AG09309 (cell line): ENCODE results near the gene MRPL38.

Experiments used
- DNase-seq: peaks from one replicate; pipeline ENCODE4 v3.0.0-alpha.2; 2010; ENCODE audit warnings: low read depth
- H3K4me3 ChIP-seq: 2 replicates; pipeline ENCODE4 v1.5.1; 2011; ENCODE audit warnings: mild to moderate bottlenecking, low read depth, low read length, moderate library complexity; ENCODE audit not compliant: control insufficient read depth
- TF ChIP-seq, protein P1 (sequence below): IDR thresholded peaks from 2 replicates; pipeline ENCODE4 v1.5.1; 2011; ENCODE audit warnings: mild to moderate bottlenecking, low read depth, low read length, inconsistent platforms; ENCODE audit not compliant: insufficient read depth, control insufficient read depth; ENCODE audit errors: missing control alignments

Gene MRPL38

DNA sequence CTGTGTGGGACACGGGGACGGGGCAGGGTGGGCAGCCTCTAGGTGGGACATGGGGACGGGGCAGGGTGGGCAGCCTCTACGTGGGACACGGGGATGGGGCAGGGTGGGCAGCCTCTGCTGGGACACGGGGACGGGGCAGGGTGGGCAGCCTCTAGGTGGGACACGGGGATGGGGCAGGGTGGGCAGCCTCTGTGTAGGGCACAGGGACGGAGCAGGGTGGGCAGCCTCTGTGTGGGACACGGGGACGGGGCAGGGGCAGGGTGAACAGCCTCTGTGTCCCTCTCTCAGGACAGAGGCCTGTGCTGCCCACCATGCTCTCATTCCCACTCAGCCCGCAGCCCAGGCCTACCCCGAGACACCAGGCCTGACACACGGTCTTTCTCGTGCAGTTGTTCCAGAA is 16.9 kb upstream of the MRPL38 start:
- no peak for DNase-seq
- TF ChIP-seq, protein P1, sequence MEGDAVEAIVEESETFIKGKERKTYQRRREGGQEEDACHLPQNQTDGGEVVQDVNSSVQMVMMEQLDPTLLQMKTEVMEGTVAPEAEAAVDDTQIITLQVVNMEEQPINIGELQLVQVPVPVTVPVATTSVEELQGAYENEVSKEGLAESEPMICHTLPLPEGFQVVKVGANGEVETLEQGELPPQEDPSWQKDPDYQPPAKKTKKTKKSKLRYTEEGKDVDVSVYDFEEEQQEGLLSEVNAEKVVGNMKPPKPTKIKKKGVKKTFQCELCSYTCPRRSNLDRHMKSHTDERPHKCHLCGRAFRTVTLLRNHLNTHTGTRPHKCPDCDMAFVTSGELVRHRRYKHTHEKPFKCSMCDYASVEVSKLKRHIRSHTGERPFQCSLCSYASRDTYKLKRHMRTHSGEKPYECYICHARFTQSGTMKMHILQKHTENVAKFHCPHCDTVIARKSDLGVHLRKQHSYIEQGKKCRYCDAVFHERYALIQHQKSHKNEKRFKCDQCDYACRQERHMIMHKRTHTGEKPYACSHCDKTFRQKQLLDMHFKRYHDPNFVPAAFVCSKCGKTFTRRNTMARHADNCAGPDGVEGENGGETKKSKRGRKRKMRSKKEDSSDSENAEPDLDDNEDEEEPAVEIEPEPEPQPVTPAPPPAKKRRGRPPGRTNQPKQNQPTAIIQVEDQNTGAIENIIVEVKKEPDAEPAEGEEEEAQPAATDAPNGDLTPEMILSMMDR: no peak

DNA sequence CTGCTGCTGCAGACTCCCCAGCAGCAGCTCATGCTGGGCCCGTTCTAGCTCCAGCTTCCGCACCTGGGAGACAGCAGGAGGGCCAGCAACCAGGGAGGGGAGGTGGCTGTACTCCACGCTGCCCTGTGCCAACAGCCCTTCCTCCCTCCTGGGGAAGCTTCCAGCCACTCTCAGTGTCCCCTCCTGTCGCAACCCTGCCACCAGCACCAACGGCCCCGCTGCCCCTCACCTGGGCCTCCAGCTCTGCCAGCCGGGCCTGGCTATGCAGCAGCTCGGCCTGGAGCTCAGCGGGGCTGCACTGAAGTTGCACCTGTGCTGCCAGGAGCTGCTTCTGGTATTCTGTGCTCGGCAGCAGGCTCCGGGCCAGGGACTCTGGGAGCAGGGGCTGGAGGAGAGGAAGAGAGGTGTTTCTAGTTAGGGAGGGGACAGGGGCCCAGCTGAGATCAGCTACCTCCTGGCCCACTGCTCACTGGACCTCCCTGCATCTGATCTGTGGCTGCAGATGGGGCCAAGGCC is 15.4 kb upstream of the MRPL38 start:
- no peak for DNase-seq
- TF ChIP-seq, protein P1: no peak
- no peak overlapping the region for H3K4me3 ChIP-seq

More for the DNA sequence above, 16.9 kb upstream of the MRPL38 start:
- H3K4me3 ChIP-seq: no peak overlapping the region

DNA sequence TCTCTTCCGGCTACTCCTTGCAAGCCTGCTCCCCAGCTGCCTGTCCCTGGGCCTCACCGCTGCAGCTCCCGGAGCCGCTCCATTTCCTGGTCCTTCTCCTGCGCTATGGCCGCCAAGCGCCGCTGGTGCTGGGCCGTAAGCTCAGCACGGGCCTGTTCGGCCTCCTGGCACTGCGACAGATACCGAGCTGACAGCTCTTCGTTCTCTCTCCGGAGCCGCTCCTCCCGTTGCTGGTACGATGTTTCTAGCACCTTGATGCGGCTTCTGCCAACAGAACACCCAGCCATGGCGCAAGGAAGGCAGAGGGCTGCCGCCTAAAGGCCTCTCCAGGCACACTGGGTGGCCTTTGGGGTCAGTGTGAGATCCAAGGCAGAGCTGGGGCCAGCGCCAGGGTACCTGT is 14.9 kb upstream of the MRPL38 start:
- TF ChIP-seq, protein P1: no peak
- H3K4me3 ChIP-seq: no peak overlapping the region
- DNase-seq: no peak

DNA sequence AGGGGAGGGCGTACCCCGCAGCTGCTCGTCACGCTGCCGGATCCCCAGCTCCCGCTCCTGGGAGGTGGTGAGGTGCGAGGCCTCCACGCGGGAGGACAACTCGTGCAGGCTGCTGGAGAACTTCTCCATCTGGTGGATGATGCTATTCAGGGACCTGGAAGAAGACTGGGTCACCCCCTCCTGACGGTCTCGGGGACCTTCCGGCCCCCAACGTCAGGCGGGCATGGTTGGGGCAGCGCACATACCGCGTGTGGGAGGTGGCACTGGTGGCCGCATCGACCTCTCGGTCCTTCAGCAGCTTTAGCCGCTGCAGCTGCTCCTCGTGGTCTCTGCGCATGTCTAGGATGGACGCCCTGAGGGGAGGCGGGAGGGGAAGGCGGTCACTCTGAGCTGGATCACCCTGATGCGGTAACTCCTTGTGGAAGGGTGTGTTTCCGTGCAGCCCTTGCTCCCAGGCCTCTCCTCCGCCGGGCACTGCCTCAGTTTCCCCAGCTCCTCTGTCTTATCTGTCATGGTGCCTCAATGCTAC is 13.3 kb upstream of the MRPL38 start:
- no peak for DNase-seq
- TF ChIP-seq, protein P1: no peak
- H3K4me3 ChIP-seq: no peak overlapping the region

DNA sequence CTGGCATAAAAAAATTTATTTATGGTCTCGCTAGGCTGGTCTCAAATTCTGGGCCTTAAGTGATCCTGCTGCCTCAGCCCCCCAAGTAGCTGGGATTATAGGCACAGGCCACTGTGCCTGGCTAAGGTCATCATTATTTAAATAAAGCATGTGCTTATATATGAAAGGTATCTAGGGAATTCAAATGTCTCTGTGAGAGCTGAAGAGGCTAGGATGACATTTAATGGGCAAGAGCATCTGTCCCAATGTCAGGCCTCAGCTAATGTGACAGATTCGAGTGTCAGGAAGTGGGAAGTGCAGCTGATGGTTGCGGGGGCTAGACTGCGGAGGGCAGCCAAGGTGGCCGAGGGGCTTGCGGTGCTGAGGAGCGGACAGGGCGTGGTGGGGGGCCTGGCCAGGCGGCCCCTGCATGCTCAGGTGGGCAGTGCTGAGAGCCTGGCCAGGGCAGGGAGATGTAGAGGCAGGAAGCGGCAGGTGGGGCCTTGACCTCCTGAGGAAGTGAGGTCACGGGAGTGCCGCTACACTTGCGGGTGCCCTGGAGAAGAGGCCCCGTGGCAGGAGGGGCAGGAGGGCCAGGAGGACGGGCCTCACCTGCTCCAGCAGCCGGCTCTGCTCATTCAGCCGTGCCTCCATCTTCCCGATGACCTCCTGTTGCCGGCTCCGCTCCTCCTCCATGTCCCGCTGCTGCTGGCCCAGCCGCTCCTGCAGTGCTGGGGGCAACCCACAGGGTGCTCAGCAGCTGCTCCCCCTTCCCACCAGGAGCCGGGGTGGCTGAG is 12.6 kb upstream of the MRPL38 start:
- DNase-seq: no peak
- TF ChIP-seq, protein P1: no peak
- H3K4me3 ChIP-seq: no peak overlapping the region

DNA sequence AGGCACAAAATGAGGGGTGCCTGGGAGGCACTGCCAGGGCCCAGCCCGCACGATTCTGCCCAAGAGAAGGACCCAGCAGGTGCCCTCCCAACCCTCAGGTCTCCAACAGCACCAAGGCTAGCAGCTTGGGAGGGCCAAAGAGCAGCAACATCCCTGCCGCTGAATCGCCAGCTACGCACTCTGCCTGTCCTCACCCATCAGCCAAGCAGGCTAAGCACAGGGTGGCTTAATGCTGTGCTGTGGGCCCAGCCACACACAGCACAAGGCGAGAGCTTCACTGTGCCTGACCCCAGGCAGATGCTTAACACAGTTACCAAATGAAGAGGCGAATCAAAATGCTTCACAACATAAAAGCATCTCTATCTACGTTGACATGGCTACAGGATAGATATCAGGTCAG is 10.6 kb upstream of the MRPL38 start:
- TF ChIP-seq, protein P1: no peak
- H3K4me3 ChIP-seq: no peak overlapping the region
- no peak for DNase-seq
